Caco-2 (cell line): ENCODE data around the gene TTLL11. TPM values are rescaled to one million over a fixed set of nuclear protein-coding genes. Genes with fewer than 3 reads are reported as not detected.

ENCODE experiments used
- BruUV-seq: library from RNA; stranded (reverse); fragments of 400-500 nt; replicated peaks from 2 replicates; lab custom pipeline; 2021; lab: Mats Ljungman, UMichigan
- CTCF ChIA-PET: fragments of 300-600 bp; sonication (Branson Sonifier 250); formaldehyde crosslinking; loops from one replicate; lab custom pipeline; 2022; ENCODE audit warnings: antibody characterized with exemption; lab: Charles Lee
- POLR2A ChIA-PET: fragments of 300-600 bp; sonication (Branson Sonifier 250); formaldehyde crosslinking; loops from one replicate; lab custom pipeline; 2022; ENCODE audit warnings: antibody characterized with exemption; lab: Charles Lee
- DNase-seq, 2 experiments: peaks; one replicate each; pipeline versions ENCODE4 v3.0.0 to v3.0.0-alpha.2; 2020 to 2022
- H3K27me3 ChIP-seq: replicated peaks from 2 replicates; pipeline ENCODE4 v1.6.0; 2011; ENCODE audit warnings: low read length; ENCODE audit not compliant: control insufficient read depth, insufficient read depth
- H3K36me3 ChIP-seq: 2 replicates; pipeline ENCODE4 v1.5.1; 2011; ENCODE audit warnings: low read length; ENCODE audit not compliant: control insufficient read depth, insufficient read depth
- H3K4me1 ChIP-seq: fragments of 250-450 bp; sonication (Bioruptor Pico); 2 replicates; pipeline ENCODE4 v1.5.1; 2020; ENCODE audit warnings: mild to moderate bottlenecking
- H3K4me3 ChIP-seq: 2 replicates; pipeline ENCODE4 v1.5.1; 2011; ENCODE audit warnings: low read depth, mild to moderate bottlenecking, control low read depth, low read length
- H3K9me3 ChIP-seq: fragments of 250-450 bp; sonication (Bioruptor Pico); 2 replicates; pipeline ENCODE4 v1.5.1; 2020; ENCODE audit warnings: mild to moderate bottlenecking, moderate library complexity
- H3K27ac Mint-ChIP-seq: one replicate; pipeline ENCODE4 v1.8.0; 2022; ENCODE audit warnings: mixed read lengths; ENCODE audit not compliant: unreplicated experiment
- H3K27me3 Mint-ChIP-seq: one replicate; pipeline ENCODE4 v1.8.0; 2022; ENCODE audit warnings: mixed read lengths; ENCODE audit not compliant: insufficient read depth, unreplicated experiment
- H3K36me3 Mint-ChIP-seq: one replicate; pipeline ENCODE4 v1.8.0; 2022; ENCODE audit warnings: mild to moderate bottlenecking, mixed read lengths; ENCODE audit not compliant: insufficient read depth, unreplicated experiment
- H3K4me1 Mint-ChIP-seq: one replicate; pipeline ENCODE4 v1.8.0; 2022; ENCODE audit warnings: low read depth, mixed read lengths; ENCODE audit not compliant: unreplicated experiment
- H3K4me3 Mint-ChIP-seq: one replicate; pipeline ENCODE4 v1.8.0; 2022; ENCODE audit warnings: mild to moderate bottlenecking, moderate library complexity, mixed read lengths; ENCODE audit not compliant: unreplicated experiment
- H3K9me3 Mint-ChIP-seq: one replicate; pipeline ENCODE4 v1.8.0; 2022; ENCODE audit warnings: mixed read lengths; ENCODE audit not compliant: unreplicated experiment
- CTCF ChIP-seq, 2 experiments: fragments of 200-600 bp in 1 of 2; IDR thresholded peaks; 1 replicate in 1 of 2; 2 replicates in 1 of 2; pipeline versions ENCODE4 v1.5.1 to v1.8.0; 2011 to 2022; ENCODE audit warnings: antibody characterized with exemption in 1 of 2, control low read depth in 1 of 2, inconsistent platforms in 1 of 2, low read depth in 1 of 2, low read length in 1 of 2, mild to moderate bottlenecking in 1 of 2, moderate library complexity in 1 of 2; ENCODE audit not compliant: insufficient read depth in 1 of 2, severe bottlenecking in 1 of 2, unreplicated experiment in 1 of 2
- intact Hi-C: fragments of 100-400 bp; cut with micrococcal nuclease; formaldehyde crosslinking; loops from one replicate; pipeline ENCODE4 v1.10.0; 2022; ENCODE audit not compliant: unreplicated experiment
- total RNA-seq: library from RNA; stranded (reverse); gene quantifications from 2 replicates; pipeline ENCODE4 v1.2.3, GENCODE V29; 2022

The TTLL11 gene
- total RNA-seq, 1 experiment from 2014 or later = 4.4 TPM

GRCh38 chr9:121945849-121946248 is 147.3 kb downstream of the TTLL11 start:
- H3K4me1 Mint-ChIP-seq = no peaks in the 10 kb centered on the region
- H3K4me3 ChIP-seq = no peak overlapping the region
- no peaks in the 10 kb centered on the region for H3K4me1 ChIP-seq
- H3K9me3 ChIP-seq = no peaks in the 10 kb centered on the region
- no peak overlapping the region for H3K4me3 Mint-ChIP-seq
- no peak for DNase-seq
- H3K9me3 Mint-ChIP-seq = no peaks in the 10 kb centered on the region
- no TSS peak for BruUV-seq
- POLR2A ChIA-PET = no interaction called here
- H3K27ac Mint-ChIP-seq = no peak overlapping the region
- no peak for TF ChIP-seq CTCF (IDR thresholded peaks at IDR 0.05; ENCODE audit: insufficient read depth in 1 of 2, low read depth in 1 of 2, low read length in 1 of 2, severe bottlenecking in 1 of 2, unreplicated experiment in 1 of 2)
- CTCF ChIA-PET = no interaction called here
- no peaks in the 10 kb centered on the region for H3K36me3 ChIP-seq
- intact Hi-C loops = no loop called here
- H3K27me3 Mint-ChIP-seq = peaks cover 14% of the 10 kb centered on the region
- H3K27me3 ChIP-seq = no peaks in the 10 kb centered on the region
- no peaks in the 10 kb centered on the region for H3K36me3 Mint-ChIP-seq

GRCh38 chr9:121945281-121945680 is 147.8 kb downstream of the TTLL11 start:
- Histone ChIP-seq H3K9me3 (no peaks in the 10 kb centered on the region), H3K36me3 (no peaks in the 10 kb centered on the region), H3K27me3 (no peaks in the 10 kb centered on the region), H3K4me3 (no peak overlapping the region), H3K4me1 (no peaks in the 10 kb centered on the region)
- no TSS peak for BruUV-seq
- CTCF ChIA-PET = no interaction called here
- Mint-ChIP-seq H3K4me3 (no peak overlapping the region), H3K9me3 (no peaks in the 10 kb centered on the region), H3K4me1 (no peaks in the 10 kb centered on the region), H3K27me3 (peaks cover 14% of the 10 kb centered on the region), H3K36me3 (no peaks in the 10 kb centered on the region), H3K27ac (no peak overlapping the region)
- intact Hi-C loops = no loop called here
- TF ChIP-seq CTCF (IDR thresholded peaks at IDR 0.05; ENCODE audit: insufficient read depth in 1 of 2, low read depth in 1 of 2, low read length in 1 of 2, severe bottlenecking in 1 of 2, unreplicated experiment in 1 of 2) = no peak
- POLR2A ChIA-PET = no interaction called here
- no peak for DNase-seq

- Histone ChIP-seq H3K4me3 (no peak overlapping the region), H3K9me3 (no peaks in the 10 kb centered on the region), H3K4me1 (no peaks in the 10 kb centered on the region), H3K27me3 (no peaks in the 10 kb centered on the region; the same call in 1 of the 2 replicates), H3K36me3 (no peaks in the 10 kb centered on the region)
- BruUV-seq = no TSS peak
- Mint-ChIP-seq H3K9me3 (no peaks in the 10 kb centered on the region), H3K36me3 (no peaks in the 10 kb centered on the region), H3K27me3 (peaks cover 11% of the 10 kb centered on the region), H3K4me1 (no peaks in the 10 kb centered on the region), H3K27ac (no peak overlapping the region), H3K4me3 (no peak overlapping the region)
- intact Hi-C loops = no loop called here
- POLR2A ChIA-PET = no interaction called here
- TF ChIP-seq CTCF (IDR thresholded peaks at IDR 0.05; ENCODE audit: insufficient read depth in 1 of 2, low read depth in 1 of 2, low read length in 1 of 2, severe bottlenecking in 1 of 2, unreplicated experiment in 1 of 2) = no peak
- CTCF ChIA-PET = no interaction called here
- no peak for DNase-seq
Measured at GRCh38 chr9:121944711-121945191, 148.4 kb downstream of the TTLL11 start.
